Loucy (cell line): ENCODE data around the gene COL13A1.

Experiments used
- H2AFZ ChIP-seq: fragments of 200-600 bp; sonication (generic); 2 replicates; pipeline ENCODE4 v1.6.0; 2016; ENCODE audit warnings: antibody characterized with exemption, mild to moderate bottlenecking, low read length, moderate library complexity
- H3F3A ChIP-seq: fragments of 200-600 bp; 2 replicates; pipeline ENCODE4 v1.6.0; 2016; ENCODE audit warnings: antibody characterized with exemption, low read depth, mild to moderate bottlenecking
- H3K27me3 ChIP-seq: fragments of 200-600 bp; sonication (generic); 2 replicates; pipeline ENCODE4 v1.6.1; 2014; ENCODE audit warnings: low read length, mild to moderate bottlenecking; ENCODE audit not compliant: insufficient read depth, poor library complexity, severe bottlenecking
- H3K36me3 ChIP-seq: fragments of 200-600 bp; sonication (generic); 2 replicates; pipeline ENCODE4 v1.6.1; 2016; ENCODE audit warnings: low read length; ENCODE audit not compliant: insufficient read depth
- H3K4me1 ChIP-seq: fragments of 200-600 bp; sonication (generic); 2 replicates; pipeline ENCODE4 v1.5.1; 2014; ENCODE audit warnings: low read length, mild to moderate bottlenecking; ENCODE audit not compliant: insufficient read depth, poor library complexity, severe bottlenecking
- H3K4me2 ChIP-seq: fragments of 200-600 bp; sonication (generic); 2 replicates; pipeline ENCODE4 v1.6.0; 2014; ENCODE audit warnings: antibody characterized with exemption, low read length, low read depth, mild to moderate bottlenecking; ENCODE audit not compliant: poor library complexity, severe bottlenecking
- H3K4me3 ChIP-seq: fragments of 200-600 bp; sonication (generic); 2 replicates; pipeline ENCODE4 v1.5.1; 2014; ENCODE audit warnings: low read length, mild to moderate bottlenecking, mixed read lengths; ENCODE audit not compliant: poor library complexity, severe bottlenecking
- H3K79me2 ChIP-seq: fragments of 200-600 bp; sonication (generic); 2 replicates; pipeline ENCODE4 v1.6.1; 2014; ENCODE audit warnings: low read length; ENCODE audit not compliant: insufficient read depth
- H3K9ac ChIP-seq: fragments of 200-600 bp; sonication (generic); 2 replicates; pipeline ENCODE4 v1.6.0; 2014; ENCODE audit warnings: mild to moderate bottlenecking, low read depth, low read length, moderate library complexity; ENCODE audit not compliant: poor library complexity, severe bottlenecking
- H3K9me2 ChIP-seq: fragments of 200-600 bp; sonication (generic); replicated peaks from 2 replicates; pipeline ENCODE4 v1.6.1; 2016; ENCODE audit warnings: low read depth, low read length, mixed read lengths
- H3K9me3 ChIP-seq: fragments of 200-600 bp; sonication (generic); 2 replicates; pipeline ENCODE4 v1.6.1; 2014; ENCODE audit warnings: mild to moderate bottlenecking, antibody characterized with exemption, low read length, low read depth; ENCODE audit not compliant: insufficient read depth
- H4K20me1 ChIP-seq: fragments of 200-600 bp; sonication (generic); 2 replicates; pipeline ENCODE4 v1.6.0; 2014; ENCODE audit warnings: antibody characterized with exemption, low read length, mild to moderate bottlenecking; ENCODE audit not compliant: insufficient read depth, poor library complexity, severe bottlenecking
- CTCF ChIP-seq: fragments of 200-600 bp; sonication (generic); conservative IDR thresholded peaks from 2 replicates; pipeline ENCODE4 v1.5.1; 2014; ENCODE audit warnings: mild to moderate bottlenecking, antibody characterized with exemption, low read length
- EZH2phosphoT487 ChIP-seq: fragments of 200-600 bp; IDR thresholded peaks from 2 replicates; pipeline ENCODE4 v1.6.1; 2018; ENCODE audit warnings: antibody characterized with exemption, mild to moderate bottlenecking, moderate library complexity, borderline replicate concordance

Gene COL13A1

GRCh38 chr10:69898524-69898923 lies 96.8 kb downstream of the COL13A1 start:
- H3F3A ChIP-seq, result no peaks in the 10 kb centered on the region
- H2AFZ ChIP-seq, result no peak overlapping the region
- H3K4me3 ChIP-seq, result no peak overlapping the region
- H3K36me3 ChIP-seq, result no peaks in the 10 kb centered on the region
- H3K9me2 ChIP-seq, result no peaks in the 10 kb centered on the region
- no peak overlapping the region for H3K9ac ChIP-seq
- TF ChIP-seq CTCF (no peak), EZH2phosphoT487 (no peak)
- H4K20me1 ChIP-seq, result no peaks in the 10 kb centered on the region
- no peaks in the 10 kb centered on the region for H3K27me3 ChIP-seq
- no peaks in the 10 kb centered on the region for H3K79me2 ChIP-seq
- H3K4me2 ChIP-seq, result no peak overlapping the region
- H3K4me1 ChIP-seq, result no peaks in the 10 kb centered on the region
- no peaks in the 10 kb centered on the region for H3K9me3 ChIP-seq

GRCh38 chr10:69898941-69899340 lies 97.2 kb downstream of the COL13A1 start:
- H2AFZ ChIP-seq, result no peak overlapping the region
- no peak overlapping the region for H3K4me2 ChIP-seq
- TF ChIP-seq EZH2phosphoT487 (no peak), CTCF (no peak)
- no peaks in the 10 kb centered on the region for H3K27me3 ChIP-seq
- no peaks in the 10 kb centered on the region for H3K9me2 ChIP-seq
- H3K4me1 ChIP-seq, result no peaks in the 10 kb centered on the region
- H3K9me3 ChIP-seq, result no peaks in the 10 kb centered on the region
- H3K79me2 ChIP-seq, result no peaks in the 10 kb centered on the region
- H3K4me3 ChIP-seq, result no peak overlapping the region
- H4K20me1 ChIP-seq, result no peaks in the 10 kb centered on the region
- no peaks in the 10 kb centered on the region for H3F3A ChIP-seq
- no peaks in the 10 kb centered on the region for H3K36me3 ChIP-seq
- H3K9ac ChIP-seq, result no peak overlapping the region

- no peaks in the 10 kb centered on the region for H3K27me3 ChIP-seq
- H3K9me2 ChIP-seq, result no peaks in the 10 kb centered on the region
- H3K36me3 ChIP-seq, result no peaks in the 10 kb centered on the region
- H3K4me3 ChIP-seq, result no peak overlapping the region
- H3K4me1 ChIP-seq, result no peaks in the 10 kb centered on the region
- H3F3A ChIP-seq, result no peaks in the 10 kb centered on the region
- H3K4me2 ChIP-seq, result no peak overlapping the region
- no peaks in the 10 kb centered on the region for H4K20me1 ChIP-seq
- no peaks in the 10 kb centered on the region for H3K9me3 ChIP-seq
- TF ChIP-seq EZH2phosphoT487, result no peak
- no peak for TF ChIP-seq CTCF
- H3K9ac ChIP-seq, result no peak overlapping the region
- no peaks in the 10 kb centered on the region for H3K79me2 ChIP-seq
- H2AFZ ChIP-seq, result no peak overlapping the region
These were observed 98.3 kb downstream of the COL13A1 start for GRCh38 chr10:69899727-69900595.
